Mononuclear cell (primary cell): ENCODE data around the gene MCOLN1. TPM values are rescaled to one million over a fixed set of nuclear protein-coding genes. Genes with fewer than 3 reads are reported as not detected.
"Not testable (repeated sequence)": the region's sequence is repeated elsewhere in the genome, so short reads cannot be mapped to it uniquely, and the experiment has no call there.

Source experiments
- H3K27me3 ChIP-seq: 2 replicates; pipeline ENCODE4 v1.6.0; 2011; ENCODE audit warnings: low read length, control low read depth; ENCODE audit not compliant: insufficient read depth
- H3K4me1 ChIP-seq: 2 replicates; pipeline ENCODE4 v1.5.1; 2011; ENCODE audit warnings: mild to moderate bottlenecking, low read length, control low read depth; ENCODE audit not compliant: insufficient read depth
- H3K4me3 ChIP-seq: 2 replicates; pipeline ENCODE4 v1.5.1; 2011; ENCODE audit warnings: mild to moderate bottlenecking, low read length, moderate library complexity
- H3K9me3 ChIP-seq: 2 replicates; pipeline ENCODE4 v1.5.1; 2011; ENCODE audit warnings: low read depth, mild to moderate bottlenecking, control low read depth, low read length
- total RNA-seq: library from RNA; depleted of rRNA; stranded (reverse); fragments of >200 nt; gene quantifications from one replicate; pipeline ENCODE4 v1.2.3, GENCODE V29; 2012

Gene MCOLN1
- total RNA-seq, 1 donor, result 7.9 TPM

DNA sequence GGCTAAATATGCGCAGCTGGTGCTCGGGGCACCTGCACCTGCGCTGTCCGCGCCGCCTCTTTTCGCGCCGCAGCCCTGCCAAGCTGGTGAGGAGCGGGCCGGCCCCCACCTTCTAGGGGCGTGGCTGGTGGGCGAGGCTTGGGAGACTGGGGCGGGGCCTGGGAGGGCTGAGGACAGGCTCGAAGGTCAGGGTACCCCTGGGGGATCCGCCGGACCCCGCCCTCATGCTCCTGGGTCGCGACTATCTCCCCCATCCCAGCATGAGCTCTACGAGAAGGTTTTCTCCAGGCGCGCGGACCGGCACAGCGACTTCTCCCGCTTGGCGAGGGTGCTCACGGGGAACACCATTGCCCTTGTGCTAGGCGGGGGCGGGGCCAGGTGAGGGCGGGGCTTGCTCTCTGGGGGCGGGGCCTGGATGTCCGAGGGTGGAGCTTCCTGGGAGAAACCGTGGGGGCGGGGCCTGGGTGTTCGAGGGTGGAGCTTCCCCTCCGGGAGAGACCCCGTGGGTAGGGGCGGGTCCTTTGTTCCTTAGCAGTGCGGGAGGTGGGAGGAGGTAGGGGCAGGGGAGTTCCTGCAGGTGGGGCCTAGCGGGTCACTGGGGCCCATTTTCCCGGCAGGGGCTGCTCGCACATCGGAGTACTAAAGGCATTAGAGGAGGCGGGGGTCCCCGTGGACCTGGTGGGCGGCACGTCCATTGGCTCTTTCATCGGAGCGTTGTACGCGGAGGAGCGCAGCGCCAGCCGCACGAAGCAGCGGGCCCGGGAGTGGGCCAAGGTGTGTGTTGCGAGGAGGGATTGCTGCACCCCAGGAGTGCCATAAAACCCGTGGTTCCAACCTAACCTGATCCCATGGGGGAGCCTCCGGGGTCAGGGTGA is 32.8 kb downstream of the MCOLN1 start:
- H3K27me3 ChIP-seq, result no peaks in the 10 kb centered on the region
- H3K9me3 ChIP-seq, result no peaks in the 10 kb centered on the region
- H3K4me1 ChIP-seq, result no peaks in the 10 kb centered on the region
- H3K4me3 ChIP-seq, result no peak overlapping the region

DNA sequence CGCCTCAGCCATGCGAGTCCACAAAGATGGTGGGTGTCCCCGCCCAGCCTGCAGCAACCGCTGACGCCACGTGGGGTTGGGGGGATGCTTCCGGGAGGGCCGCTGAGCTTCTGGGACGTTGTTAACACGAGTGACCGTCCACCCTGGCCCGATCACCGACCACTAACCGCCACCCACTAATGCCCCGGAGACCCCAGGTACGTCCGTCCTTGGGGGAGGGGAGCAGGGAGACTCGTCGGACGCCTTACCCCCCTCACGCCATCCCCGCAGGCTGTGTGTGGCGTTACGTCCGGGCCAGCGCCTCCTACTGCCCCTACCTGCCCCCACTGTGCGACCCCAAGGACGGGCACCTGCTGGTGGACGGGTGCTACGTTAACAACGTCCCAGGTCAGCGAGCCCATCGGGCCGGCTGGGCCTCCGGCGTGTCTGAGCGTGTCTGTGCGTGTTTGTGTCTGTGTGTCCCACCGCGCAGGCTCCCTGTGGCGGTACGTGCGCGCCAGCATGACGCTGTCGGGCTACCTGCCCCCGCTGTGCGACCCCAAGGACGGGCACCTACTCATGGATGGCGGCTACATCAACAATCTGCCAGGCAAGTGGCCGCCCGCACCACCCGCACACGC is 34.4 kb downstream of the MCOLN1 start:
- H3K27me3 ChIP-seq, result no peaks in the 10 kb centered on the region
- H3K4me1 ChIP-seq, result no peaks in the 10 kb centered on the region
- H3K9me3 ChIP-seq, result no peaks in the 10 kb centered on the region
- H3K4me3 ChIP-seq, result no peak overlapping the region

DNA sequence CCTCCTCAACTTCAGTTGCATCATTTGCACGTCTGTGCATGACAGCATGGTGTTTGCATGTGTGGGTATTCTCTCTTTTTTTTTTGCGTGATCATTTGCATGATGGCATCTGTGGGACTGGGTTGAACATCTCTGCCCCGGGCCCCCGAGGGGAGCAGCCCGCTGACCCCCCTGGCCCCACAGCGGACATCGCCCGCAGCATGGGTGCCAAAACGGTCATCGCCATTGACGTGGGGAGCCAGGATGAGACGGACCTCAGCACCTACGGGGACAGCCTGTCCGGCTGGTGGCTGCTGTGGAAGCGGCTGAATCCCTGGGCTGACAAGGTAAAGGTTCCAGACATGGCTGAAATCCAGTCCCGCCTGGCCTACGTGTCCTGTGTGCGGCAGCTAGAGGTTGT is 36.2 kb downstream of the MCOLN1 start:
- H3K27me3 ChIP-seq, result no peaks in the 10 kb centered on the region
- H3K9me3 ChIP-seq, result no peaks in the 10 kb centered on the region
- no peaks in the 10 kb centered on the region for H3K4me1 ChIP-seq
- H3K4me3 ChIP-seq, result no peak overlapping the region

DNA sequence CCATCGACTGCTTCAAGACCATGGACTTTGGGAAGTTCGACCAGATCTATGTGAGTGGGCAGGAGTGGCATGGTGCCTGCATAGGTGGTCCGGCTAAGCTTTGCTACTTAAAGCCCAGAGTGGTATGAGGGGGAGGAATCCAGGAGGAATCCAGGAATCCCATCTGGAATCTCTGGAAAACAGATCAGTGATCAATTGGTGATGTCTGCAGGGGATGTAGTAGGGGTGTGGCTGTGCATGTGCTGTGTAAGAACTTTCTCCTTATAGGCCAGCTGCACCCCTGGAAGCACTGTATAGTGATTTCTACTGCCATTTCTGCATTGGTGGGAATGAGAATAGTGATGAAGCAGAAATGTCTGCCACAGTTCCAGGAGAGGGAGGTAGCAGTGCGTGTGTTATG is 36.7 kb downstream of the MCOLN1 start:
- H3K27me3 ChIP-seq, result no peaks in the 10 kb centered on the region
- no peaks in the 10 kb centered on the region for H3K4me1 ChIP-seq
- H3K9me3 ChIP-seq, result no peaks in the 10 kb centered on the region
- no peak overlapping the region for H3K4me3 ChIP-seq

DNA sequence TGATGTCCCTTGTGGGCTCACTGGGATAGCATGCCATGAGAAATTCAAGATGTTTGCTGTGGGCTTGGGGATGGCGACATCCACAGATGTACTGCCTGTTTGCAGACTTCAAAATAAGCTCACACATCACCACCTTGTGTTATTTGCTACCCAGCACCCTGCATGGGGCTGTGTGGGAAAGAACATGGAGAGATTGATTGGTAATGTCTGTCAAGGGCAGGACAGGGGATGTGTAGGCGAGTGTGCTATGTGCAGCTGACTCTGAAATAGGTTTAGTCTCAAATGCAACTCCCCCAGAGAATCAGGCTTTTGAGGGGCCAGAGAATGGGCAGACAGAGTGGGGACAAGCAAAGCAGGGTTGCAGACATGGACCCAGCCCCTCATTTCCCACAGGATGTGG is 37.8 kb downstream of the MCOLN1 start:
- no peaks in the 10 kb centered on the region for H3K27me3 ChIP-seq
- no peaks in the 10 kb centered on the region for H3K9me3 ChIP-seq
- H3K4me1 ChIP-seq, result no peaks in the 10 kb centered on the region
- H3K4me3 ChIP-seq, result no peak overlapping the region

DNA sequence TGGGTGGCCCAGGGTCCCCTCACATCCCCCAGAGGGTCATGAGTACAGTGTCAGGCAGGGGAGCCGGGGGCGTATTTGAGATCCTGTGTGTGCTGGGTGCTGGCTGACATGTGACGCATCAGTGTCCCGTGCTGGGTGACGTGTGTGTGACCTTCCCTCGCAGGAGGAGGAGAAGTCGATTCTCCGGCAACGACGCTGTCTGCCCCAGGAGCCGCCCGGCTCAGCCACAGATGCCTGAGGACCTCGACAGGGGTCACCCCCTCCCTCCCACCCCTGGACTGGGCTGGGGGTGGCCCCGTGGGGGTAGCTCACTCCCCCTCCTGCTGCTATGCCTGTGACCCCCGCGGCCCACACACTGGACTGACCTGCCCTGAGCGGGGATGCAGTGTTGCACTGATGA is 38.9 kb downstream of the MCOLN1 start:
- Histone ChIP-seq H3K4me1 (no peaks in the 10 kb centered on the region), H3K27me3 (no peaks in the 10 kb centered on the region), H3K4me3 (no peak overlapping the region), H3K9me3 (no peaks in the 10 kb centered on the region)

DNA sequence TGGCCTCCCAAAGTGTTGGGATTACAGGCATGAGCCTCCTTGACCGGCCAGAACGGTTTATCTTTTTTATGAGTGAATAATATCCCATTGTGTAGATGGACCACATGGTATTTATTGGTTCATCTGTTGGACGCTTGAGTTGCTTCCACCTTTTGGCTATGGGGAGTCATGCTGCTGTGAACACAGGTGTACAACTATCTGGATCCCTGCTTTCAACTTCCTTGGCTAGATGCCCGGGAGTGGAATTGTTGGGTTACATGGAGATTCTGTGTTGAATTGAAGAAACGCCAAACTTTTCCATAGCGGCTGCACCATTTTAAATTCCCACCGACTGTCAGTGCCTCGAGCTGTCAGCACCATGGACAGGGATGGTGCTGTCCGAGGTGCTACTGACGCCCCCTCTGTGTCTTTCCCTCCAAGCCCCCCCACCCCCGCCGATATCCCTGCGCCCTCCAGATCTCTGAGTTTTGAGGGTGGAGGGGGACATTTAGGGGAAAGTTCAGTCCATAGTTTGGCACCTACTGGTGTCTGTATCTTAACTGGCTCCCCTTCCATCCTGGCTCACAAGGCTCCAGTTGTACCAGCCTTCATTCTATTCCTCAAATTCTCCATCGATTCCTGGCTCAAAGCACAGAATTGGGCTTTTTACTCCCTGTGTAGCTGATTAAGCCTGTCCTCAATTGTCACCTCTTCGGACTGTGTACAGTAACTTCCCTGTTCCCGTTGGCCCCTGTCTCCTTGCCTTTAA is 40.4 kb downstream of the MCOLN1 start:
- no peaks in the 10 kb centered on the region for H3K4me1 ChIP-seq
- no peaks in the 10 kb centered on the region for H3K9me3 ChIP-seq
- no peak overlapping the region for H3K4me3 ChIP-seq
- H3K27me3 ChIP-seq, result no peaks in the 10 kb centered on the region

DNA sequence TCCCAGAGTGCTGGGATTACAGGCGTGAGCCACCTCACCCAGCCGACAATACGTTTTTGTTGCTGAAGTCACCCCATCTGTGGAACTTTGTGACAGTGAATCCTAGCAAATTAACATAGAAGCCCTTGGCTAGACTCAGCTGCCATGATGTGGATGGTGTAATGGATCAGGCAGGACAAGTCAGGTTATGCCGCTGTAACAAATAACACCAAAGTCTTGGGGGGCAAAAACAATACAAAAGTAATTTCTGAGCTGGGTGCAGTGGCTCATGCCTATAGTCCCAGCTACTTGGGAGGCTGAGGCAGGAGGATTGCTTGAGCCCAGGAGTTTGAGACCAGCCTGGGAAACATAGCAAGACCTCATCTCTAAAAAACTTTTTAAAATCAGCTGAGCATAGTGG is 42.4 kb downstream of the MCOLN1 start:
- Histone ChIP-seq H3K4me1 (no peaks in the 10 kb centered on the region), H3K4me3 (no peak overlapping the region), H3K9me3 (no peaks in the 10 kb centered on the region), H3K27me3 (no peaks in the 10 kb centered on the region)

DNA sequence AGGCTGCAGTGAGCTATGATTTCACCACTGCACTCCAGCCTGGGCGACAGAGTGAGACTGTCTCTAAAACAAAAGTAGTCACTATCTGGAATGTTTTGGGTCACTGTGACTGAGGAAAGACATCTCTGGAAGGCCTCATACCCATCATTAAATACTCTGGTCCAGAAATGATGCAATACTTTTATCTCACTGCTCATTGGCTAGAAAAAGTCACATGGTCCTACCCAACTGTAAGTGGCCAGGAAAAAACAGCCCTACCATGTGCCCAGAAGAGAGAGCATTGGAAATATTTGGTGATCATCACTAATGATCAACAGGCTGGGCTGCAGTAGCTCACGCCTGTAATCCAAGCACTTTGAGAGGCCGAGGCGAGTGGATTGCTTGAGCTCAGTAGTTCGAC is 42.9 kb downstream of the MCOLN1 start:
- Histone ChIP-seq H3K27me3 (no peaks in the 10 kb centered on the region), H3K4me1 (no peaks in the 10 kb centered on the region), H3K9me3 (no peaks in the 10 kb centered on the region), H3K4me3 (no peak overlapping the region)

DNA sequence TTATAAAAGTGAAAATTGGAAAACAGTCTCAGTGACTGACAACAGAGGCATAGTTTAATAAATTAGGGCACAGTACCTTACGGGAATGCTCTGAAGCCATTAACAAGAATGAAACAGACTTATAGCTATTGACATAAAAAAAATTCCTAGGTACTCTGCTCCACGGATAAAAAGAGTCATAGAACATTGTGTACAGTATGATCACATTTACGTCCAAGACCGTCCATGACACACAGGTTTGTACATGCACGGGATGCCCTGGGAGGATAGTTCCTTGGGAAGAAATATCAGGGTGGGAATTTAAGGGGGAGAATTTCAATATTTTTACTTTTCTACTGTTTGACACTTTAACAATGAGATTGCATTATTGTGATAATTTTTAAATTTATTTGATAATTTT is 48.3 kb downstream of the MCOLN1 start:
- no peak overlapping the region for H3K4me3 ChIP-seq
- H3K4me1 ChIP-seq, result no peaks in the 10 kb centered on the region
- H3K9me3 ChIP-seq, result no peaks in the 10 kb centered on the region
- no peaks in the 10 kb centered on the region for H3K27me3 ChIP-seq

DNA sequence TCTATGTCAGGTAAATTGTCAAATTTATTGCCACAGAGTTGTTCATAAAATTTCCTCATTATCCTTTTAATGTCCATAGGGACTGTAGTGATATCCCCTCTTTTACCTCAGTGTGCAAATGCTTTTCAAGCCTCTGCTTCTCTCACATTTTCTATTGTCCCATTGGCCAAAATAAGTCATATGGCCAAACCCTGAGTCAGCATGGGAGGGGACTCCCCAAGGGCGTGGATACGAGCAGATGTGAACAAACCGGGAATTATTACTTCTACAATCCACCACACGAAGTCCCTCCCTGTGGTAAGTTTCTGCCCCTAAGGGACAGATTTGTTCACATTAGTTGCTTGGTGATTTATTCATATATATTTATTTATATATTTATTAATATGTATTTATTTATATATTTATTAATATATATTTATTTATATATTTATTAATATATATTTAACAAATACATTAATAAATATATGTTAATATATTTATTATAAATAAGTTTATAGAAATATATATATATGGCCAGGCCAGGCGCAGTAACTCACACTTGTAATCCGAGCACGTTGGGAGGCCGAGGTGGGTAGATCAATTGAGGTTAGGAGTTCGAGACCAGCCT is 53.1 kb downstream of the MCOLN1 start:
- Histone ChIP-seq H3K27me3 (no peaks in the 10 kb centered on the region), H3K4me3 (no peak overlapping the region), H3K9me3 (no peaks in the 10 kb centered on the region), H3K4me1 (no peaks in the 10 kb centered on the region)

DNA sequence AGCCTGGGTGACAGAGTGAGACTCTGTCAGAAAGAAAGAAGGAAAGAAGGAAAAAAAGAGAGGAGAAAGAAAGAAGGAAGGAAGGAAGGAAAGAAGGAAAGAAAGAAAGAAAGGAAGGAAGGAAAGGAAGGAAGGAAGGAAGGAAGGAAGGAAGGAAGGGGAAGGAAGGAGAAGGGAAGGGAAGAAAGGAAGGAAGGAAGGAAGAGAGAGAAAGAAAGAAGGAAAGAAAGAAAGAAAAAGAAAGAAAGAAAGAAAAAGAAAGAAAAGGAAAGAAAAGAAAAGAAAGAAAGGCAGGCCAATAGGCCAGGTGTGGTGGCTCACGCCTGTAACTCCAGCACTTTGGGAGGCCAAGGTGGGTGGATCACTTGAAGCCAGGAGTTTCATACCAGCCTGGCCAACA is 55.0 kb downstream of the MCOLN1 start:
- H3K9me3 ChIP-seq, H3K27me3 ChIP-seq, H3K4me1 ChIP-seq, H3K4me3 ChIP-seq: not testable (repeated sequence)

DNA sequence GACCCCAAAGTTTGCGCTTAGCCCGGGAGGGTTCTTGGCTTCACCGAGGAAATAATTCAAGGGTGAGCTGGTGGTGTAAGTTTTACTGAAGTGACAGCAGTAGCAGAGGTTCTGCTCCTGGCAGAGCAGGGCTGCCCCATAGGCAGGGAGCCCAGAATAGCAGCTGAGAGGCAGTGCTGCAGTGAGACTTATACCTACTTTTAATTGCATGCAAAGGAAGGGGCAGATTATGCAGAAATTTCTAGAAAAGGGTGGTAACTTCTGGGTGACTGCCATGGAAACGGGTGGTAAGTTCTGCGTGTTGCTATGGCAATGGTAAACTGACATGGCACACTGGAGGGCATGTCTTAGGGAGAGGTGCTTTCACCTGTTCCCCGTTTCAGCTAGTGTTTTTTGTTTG is 55.7 kb downstream of the MCOLN1 start:
- H3K27me3 ChIP-seq, result no peaks in the 10 kb centered on the region
- H3K4me1 ChIP-seq, result no peaks in the 10 kb centered on the region
- no peaks in the 10 kb centered on the region for H3K9me3 ChIP-seq
- H3K4me3 ChIP-seq, result no peak overlapping the region

DNA sequence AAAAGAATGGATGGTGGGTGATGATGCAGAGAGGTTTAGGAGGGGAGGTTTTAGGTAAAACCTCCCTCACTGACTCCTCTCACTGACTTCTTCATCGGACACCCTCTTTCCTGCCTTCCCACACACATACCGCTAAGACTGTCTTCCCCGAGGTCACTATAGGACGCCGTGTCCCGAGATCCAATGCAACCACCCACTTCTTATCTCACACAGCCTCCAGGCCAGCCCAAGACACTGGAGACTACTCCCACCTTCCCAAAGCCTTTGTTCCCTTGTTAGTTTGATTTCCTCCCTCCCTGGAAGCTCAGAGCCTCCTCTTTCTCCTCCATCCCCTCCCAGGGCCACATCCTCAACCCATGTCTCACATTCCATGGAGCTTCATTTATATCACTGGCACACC is 56.8 kb downstream of the MCOLN1 start:
- H3K4me1 ChIP-seq, result no peaks in the 10 kb centered on the region
- H3K4me3 ChIP-seq, result no peak overlapping the region
- no peaks in the 10 kb centered on the region for H3K9me3 ChIP-seq
- no peaks in the 10 kb centered on the region for H3K27me3 ChIP-seq

DNA sequence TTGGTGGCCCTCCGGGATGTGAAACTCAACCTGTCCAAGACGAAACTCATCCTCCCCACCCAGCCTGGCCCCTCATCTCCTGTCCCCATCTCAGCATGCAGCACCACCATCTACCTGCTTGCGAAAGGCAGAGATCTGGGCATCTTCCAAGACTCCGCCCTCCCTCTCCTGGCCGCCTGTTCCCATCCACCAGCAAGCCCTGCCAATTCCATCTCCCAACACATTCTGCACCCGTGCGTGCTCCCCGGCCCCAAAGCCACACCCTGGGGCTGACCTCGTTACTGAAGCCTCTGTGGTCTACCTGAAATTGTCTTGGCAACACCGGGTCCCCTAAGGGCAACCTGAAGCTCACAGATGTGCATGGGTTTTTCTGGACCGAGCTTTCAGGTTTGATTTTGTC is 60.0 kb downstream of the MCOLN1 start:
- Histone ChIP-seq H3K27me3 (no peaks in the 10 kb centered on the region), H3K9me3 (no peaks in the 10 kb centered on the region), H3K4me1 (no peaks in the 10 kb centered on the region), H3K4me3 (no peak overlapping the region)
